ENCODE data around the gene MGLL.

MGLL gene

GRCh38 chr3:127822041-127822681 lies at the start of gene MGLL:
Gene MGLL (minus strand): TSS chr3:127822515. CDS start chr3:127822318, 197 bp downstream.
- DNase-seq (ENCODE audit: low read depth in 2 of 2) = no peak

DNA sequence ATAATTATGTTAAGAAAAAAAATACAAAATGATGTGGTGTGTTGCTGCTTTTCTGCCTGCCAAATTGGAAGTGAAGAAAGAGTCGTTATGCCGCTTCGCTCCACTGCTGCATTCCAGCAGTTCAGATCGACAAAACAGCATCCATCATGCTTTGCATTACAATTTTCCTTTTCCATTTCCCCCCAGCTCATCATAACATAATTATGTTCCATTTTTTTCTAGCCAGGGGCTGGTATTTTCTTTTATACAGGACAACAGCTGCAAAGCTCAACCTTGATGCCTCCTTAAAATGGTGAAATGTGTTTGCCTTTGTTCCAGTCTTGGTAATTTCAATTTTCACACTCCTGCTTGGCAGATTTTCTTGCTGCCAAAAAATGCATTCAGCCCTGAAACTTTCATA lies 47.8 kb upstream of the MGLL start:
- DNase-seq (ENCODE audit: low read depth in 2 of 2) = no peak

DNA sequence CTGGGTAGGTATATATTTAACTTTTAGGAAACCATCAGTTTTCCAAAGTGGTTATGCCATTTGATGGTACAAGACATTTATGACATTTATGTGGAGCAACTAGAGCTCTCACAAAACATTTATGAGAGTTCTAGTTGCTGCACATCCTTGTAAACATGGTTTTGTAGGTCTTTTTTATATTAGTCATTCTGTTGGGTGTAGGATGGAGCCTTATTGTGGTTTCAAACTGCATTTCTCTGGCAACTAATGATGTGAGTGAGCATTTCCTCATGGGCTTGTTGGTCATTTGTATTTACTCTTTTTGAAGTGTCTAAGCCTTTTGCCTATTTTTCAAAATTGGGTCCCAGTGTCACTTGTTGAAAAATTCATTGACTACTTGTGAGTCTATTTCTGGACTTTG lies 45.7 kb upstream of the MGLL start:
- no peak for DNase-seq (ENCODE audit: low read depth in 2 of 2)

GRCh38 chr3:127867412-127867811 lies 45.1 kb upstream of the MGLL start:
- DNase-seq (ENCODE audit: low read depth in 2 of 2) = no peak

DNA sequence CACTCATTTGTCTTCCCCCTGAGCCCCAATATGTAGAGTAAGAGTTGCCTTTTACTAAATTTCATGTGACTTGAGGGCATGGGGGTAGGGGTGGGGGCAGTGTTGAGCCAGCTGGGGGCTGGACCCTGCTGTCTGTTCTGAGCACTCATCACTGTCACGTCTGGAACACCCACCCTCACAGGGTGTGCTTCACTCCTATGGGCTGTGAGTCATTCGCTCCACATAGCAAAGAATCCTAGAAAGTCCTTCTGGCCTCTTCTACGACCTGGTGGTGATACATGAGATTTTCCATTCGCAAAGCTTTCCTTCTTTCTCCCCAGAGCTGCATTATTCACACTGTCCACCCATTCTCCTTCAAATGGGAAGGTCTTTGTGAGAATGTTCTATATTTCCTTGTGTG lies 43.6 kb upstream of the MGLL start:
- no peak for DNase-seq (ENCODE audit: low read depth in 2 of 2)

GRCh38 chr3:127860211-127860696 lies 37.9 kb upstream of the MGLL start:
- no peak for DNase-seq (ENCODE audit: low read depth in 2 of 2)

DNA sequence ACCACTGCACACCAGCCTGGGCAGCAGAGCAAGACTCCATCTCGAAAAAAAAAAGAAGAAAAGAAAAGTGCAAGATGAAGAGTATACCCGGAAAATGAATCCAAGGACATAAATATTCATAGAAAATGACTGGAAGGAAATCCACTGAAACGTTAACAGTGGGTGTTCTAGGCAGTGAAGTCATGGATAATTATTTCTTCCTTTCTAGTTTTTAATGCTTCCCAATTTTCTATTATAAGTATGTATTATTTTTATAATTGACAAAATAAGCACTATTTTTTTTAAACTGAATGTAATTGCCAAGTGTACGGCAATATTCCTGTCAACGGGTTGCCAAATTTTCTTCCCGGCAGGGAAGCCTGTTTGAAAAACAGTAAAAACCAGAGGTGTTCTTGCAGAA lies 37.4 kb upstream of the MGLL start:
- DNase-seq (ENCODE audit: low read depth in 2 of 2) = no peak

GRCh38 chr3:127858937-127859336 lies 36.6 kb upstream of the MGLL start:
- no peak for DNase-seq (ENCODE audit: low read depth in 2 of 2)

- DNase-seq (ENCODE audit: low read depth in 2 of 2) = no peak
Measured at GRCh38 chr3:127858521-127858920, 36.2 kb upstream of the MGLL start.

DNA sequence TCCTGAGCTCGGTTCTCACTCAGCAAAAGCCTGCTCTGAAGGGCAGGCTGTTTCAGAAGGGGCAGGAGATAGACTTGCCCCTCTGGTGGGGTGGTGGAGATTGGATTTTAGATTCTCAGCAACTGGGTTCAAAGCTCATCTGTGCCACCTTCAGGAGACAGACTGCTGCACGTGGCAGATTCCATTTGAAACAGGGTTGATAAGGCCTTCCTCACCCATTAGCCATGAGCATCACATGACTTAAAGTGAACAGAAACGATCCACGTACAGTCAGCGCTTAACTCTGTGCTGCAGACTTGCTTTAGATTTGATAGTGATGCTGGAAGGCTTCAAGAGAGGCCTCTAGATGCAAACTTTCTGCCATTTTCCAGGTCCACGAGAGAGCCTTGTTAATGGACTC lies 35.0 kb upstream of the MGLL start:
- DNase-seq (ENCODE audit: low read depth in 2 of 2) = no peak

DNA sequence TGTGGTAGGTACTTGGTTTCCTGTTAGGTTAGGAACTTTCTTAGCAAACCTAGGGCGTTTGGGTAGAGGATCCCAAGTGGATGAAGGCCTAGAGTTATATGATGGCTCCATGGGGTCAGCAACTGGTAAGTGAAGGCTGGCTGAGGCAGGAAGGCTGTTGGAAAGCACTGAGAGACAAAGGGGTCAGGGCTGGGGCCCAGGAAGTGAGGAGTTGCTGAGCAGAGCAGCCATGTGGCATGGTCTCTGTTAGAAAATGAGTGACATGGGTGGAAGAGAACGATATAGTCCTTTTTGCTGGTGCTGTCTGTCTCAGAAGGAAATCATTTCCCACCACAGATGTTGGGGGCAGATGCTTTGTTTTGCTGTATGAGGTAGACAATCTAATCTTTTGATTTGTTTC lies 34.5 kb upstream of the MGLL start:
- DNase-seq (ENCODE audit: low read depth in 2 of 2) = no peak

DNA sequence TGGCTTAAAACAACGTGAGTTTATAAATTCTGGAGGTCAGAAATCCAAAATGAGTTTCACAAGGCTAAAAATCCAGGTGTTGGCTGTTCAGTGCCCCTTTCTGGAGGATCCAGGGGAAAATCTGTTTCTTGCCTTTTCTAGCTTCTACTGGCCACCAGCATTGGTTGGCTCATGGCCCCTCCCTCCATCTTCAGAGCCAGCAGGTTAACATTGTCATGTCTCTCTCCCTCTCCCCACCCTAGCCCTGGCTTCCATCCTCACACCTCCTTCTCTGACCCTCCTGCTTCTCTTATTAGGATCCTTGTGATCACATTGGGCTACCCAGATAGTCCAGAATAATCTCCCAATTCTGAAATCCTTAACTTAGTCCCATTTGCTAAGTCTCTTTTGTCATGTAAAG lies 32.9 kb upstream of the MGLL start:
- DNase-seq (ENCODE audit: low read depth in 2 of 2) = no peak

GRCh38 chr3:127853681-127854080 lies 31.4 kb upstream of the MGLL start:
- no peak for DNase-seq (ENCODE audit: low read depth in 2 of 2)

- DNase-seq (ENCODE audit: low read depth in 2 of 2) = no peak
Measured at GRCh38 chr3:127851899-127852298, 29.6 kb upstream of the MGLL start.

DNA sequence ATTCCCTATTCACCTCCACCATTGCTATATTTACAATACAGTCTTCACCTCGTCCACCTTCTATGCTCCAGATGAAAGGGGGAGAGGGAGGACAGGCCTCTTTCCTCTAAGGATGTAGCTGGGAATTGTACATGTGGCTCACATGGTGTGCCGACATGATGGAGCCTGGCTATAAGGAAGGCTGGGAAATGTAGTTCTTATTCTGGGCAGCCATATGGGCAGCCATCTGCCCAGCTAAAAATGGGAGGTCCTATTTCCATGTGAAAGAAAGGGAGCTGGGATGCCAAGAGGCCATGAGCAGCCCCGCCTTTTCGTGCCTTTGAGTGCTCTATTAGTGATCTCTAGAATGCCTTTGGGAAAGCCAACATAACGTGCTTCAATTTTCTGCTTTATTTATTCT lies 27.1 kb upstream of the MGLL start:
- no peak for DNase-seq (ENCODE audit: low read depth in 2 of 2)

DNA sequence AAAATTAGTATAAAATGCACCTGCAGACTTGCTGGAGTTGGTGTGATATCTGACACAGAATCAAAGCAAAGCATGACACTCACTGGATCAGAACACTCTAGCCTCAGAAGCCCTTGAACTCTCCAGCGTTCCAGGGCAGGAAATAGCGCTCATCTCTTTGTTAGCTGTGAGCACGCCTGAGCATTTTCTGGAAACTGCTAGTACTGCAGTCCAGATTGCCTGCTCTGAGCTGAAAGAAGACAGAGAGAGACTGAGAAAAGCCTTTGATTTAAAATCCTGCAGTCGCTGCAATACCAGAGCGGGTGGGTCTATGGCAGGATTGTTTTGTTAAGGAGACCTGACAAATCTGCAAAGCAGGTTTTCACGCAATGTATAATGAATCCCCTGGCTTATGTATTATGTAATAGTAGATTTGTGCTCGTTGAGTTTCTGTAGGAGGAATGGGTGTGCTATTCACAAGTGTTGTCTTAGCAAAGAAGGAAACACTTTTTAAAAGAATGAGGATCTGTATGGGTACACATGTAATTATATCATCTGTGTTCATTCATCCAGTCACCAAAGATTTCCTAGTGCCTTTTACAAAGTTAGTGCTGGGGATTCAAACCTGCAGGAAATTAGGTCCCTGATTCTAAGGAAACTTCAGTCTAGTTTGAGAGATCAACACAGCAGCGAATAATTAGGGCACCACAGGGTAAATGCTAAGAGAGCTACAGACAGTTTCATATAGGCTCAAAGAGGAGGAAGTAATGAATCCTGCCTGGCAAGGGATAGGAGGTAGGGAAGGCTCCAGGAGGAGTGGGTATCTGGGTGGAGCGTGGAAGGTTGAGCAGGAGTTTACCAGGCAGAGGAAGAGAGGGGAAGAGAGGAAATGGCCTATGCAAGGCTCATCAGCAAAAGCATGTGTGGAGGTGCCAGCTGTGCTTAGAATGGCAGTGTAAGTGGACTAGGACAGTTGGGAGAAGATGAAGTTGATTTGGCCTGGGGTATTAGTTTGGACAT lies 26.1 kb upstream of the MGLL start:
- no peak for DNase-seq (ENCODE audit: low read depth in 2 of 2)

DNA sequence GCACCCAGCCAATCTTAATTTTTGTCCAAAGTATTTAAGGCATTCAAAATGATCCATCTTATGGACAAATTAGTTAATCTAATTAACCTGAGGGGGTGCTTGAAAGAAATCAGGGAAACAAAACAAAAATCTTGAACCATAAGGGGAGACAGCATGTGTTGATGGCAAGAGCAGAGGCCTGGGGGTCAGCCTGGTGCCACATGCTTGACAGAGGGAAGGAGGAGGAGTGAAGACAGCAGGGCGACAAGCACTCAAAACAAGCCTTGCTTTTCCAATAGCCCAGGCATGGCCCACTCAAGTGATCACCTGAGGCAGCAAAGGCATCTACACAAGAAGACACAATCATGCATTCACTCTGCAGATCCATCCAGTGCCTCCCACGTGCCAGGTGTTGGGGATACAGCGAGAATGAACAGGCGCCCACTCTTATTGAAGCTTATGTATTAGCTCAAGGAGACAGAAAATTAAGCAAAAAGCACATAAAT lies 25.0 kb upstream of the MGLL start:
- no peak for DNase-seq (ENCODE audit: low read depth in 2 of 2)

DNA sequence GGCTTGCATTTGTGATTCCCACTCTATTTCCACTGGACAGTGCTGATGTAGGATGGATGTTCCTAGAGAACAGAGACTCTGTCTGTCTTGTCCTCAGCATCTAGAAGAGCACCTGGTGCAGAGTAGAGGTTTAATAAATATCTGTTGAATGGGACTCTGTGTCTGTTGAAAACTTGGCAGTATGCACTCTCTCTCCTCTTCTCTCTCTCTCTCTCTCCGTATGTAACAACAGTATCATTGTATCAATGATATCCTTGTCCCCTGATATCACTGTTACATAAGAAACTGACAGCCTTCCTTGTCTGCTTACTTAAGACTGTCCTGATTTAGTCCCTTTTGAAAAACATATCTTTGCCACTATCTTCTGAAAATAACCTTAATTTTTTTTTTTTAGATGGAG lies 24.3 kb upstream of the MGLL start:
- no peak for DNase-seq (ENCODE audit: low read depth in 2 of 2)

GRCh38 chr3:127844326-127844942 lies 22.1 kb upstream of the MGLL start:
- no peak for DNase-seq (ENCODE audit: low read depth in 2 of 2)

GRCh38 chr3:127840671-127841070 lies 18.4 kb upstream of the MGLL start:
- no peak for DNase-seq (ENCODE audit: low read depth in 2 of 2)

- no peak for DNase-seq (ENCODE audit: low read depth in 2 of 2)
Measured at GRCh38 chr3:127839099-127839498, 16.8 kb upstream of the MGLL start.
